ENCODE measurements around the gene BTBD19.
"Not testable (repeated sequence)": the region's sequence is repeated elsewhere in the genome, so short reads cannot be mapped to it uniquely, and the experiment has no call there.

The BTBD19 gene, protein sequence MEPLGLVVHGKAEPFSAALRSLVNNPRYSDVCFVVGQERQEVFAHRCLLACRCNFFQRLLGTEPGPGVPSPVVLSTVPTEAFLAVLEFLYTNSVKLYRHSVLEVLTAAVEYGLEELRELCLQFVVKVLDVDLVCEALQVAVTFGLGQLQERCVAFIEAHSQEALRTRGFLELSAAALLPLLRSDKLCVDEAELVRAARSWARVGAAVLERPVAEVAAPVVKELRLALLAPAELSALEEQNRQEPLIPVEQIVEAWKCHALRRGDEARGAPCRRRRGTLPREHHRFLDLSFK
- 22.5 to 133 reads per million in 2 donors for total RNA-seq

DNA sequence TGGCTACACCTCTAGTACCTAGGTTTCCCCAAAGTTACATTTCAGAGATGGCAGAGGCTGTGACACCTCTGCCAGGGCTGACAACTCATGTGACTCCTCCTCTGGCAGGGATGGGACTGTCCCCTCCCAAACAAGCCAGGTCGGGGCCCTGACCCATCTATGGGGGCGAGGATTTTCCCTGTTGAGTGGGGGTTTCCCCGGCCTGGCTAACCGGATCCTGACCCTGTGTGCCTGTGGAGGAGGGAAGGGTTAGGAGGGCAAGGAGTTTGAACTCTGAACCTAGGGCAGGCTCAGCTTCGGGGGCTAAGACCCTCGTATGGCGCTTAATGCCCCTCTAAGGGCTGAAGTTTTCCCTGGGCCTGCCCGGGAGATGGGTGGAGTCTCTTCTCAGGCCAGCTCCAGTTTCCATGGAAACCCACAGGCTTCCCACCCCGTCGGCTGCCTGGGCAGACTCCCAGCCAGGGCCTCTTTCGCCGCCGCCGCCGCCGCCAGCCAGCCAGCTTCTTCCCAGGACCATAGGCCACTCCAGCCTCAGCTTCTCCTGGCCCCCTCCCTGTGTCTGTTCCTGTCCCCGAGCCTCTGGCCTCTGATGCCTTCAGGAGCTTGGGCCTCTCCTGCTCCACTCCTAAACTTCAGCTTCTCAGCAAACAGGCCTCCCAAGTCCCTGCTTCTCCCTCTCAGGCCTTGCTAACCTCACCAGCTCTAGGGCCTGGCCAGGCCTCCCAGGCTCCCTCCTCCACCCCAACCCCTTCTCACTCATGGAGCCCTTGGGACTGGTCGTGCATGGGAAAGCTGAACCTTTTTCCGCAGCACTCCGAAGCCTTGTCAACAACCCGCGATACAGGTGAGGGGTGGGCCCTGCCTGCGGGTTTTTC is at the start of gene BTBD19:
Gene BTBD19 (plus strand): TSS at position 461 of the 875 bp plus-strand sequence. CDS start 298 bp downstream, at position 759.
- peak; percentile 62 for DNase-seq

DNA sequence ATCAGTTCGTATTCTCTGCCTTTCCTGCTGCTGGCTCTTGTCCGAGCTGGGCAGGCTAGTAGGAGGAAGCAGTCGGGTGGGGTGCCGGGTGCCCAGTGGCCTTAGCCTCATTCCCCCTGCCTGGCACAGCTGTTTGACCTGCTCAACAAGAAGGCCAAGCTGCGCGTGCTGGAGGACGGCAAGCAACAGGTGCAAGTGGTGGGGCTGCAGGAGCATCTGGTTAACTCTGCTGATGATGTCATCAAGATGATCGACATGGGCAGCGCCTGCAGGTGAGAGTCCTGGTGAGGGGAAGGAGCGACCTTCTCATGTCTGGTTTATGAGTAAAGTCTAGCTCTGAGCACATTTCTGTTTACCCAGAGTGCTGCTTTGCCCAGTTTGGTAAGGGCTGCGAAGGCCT is 49.2 kb upstream of the BTBD19 start:
- no peak for DNase-seq

DNA sequence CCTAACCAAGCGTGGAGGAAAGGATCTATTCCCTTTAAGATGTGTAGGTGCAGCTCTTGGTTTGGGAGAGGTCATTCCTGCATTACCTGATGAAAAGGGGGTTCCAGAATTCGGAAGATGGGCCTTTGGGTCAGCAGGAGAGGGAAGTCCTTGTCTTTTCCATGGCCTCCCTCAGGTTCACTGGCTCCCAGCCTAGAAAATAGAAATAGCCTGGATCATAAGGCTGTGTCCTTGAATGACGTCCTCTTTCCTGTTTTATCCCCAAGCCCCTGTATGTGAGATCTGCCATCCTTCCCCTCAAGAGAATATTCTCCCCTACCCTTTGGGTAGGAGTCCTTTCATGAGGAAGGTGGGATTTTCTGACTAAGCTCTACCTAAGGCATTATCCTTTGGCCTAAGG is 47.4 kb upstream of the BTBD19 start:
- DNase-seq: no peak

DNA sequence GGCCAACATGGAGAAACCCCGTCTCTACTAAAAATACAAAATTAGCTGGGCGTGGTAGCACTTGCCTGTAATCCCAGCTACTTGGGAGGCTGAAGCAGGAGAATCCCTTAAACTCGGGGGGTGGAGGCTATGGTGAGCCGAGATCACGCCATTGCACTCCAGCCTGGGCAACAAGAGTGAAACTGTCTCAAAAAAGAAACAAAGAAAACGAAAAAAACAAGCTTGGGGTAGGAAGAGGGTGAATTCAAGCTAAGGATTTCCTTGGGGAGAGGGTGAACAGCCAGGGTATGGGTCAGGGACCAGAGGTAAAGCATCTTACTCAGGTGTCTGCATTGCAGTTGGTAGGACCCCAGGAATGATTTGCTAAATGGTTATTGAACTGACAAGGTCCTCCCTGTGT is 41.9 kb upstream of the BTBD19 start:
- not testable (repeated sequence) for DNase-seq

DNA sequence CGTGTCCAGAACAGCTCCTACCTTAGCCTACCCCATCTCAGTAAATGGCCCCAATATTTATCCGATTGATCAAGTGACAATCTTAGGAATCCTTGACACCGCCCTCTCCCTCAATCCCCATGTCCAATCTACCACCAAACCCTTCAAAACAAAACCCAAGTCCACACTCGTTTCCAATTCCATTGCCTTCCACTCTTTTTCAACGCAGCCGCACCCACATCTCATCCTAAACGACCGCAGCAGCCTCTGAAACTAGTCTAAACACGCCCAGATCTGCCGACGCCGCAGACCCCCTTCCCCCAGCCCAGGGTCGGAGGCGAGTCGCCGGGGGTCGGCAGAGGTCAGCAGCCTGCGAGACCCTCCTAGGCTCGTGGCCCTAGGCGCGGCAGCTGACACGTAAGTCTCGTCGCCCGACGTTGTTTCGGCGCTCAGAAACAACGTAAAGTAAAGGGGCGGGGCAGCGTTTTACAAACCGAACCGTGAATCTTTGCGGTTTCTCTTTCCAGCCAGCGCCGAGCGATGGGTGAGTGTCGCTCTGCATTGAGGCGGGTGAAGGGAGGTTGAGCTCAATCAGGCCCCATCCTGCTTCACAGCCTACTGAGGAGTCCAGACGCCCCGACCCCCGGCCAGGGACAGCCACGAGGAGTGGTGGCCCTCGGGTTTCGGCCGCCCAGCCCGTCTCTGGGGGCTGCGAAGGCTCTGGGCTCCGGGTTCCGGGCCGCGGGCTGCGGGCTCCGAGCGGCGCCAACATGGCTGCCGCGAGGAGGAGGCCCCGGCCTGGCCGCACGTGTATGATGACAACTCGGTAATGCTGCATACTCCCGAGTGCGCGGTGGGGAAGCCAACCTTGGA is 33.0 kb upstream of the BTBD19 start, which contains the start of gene RPS8:
Gene RPS8 (plus strand): TSS at position 463 of the 852 bp plus-strand sequence. CDS start 57 bp downstream, at position 520.
- DNase-seq: peak; percentile 82

DNA sequence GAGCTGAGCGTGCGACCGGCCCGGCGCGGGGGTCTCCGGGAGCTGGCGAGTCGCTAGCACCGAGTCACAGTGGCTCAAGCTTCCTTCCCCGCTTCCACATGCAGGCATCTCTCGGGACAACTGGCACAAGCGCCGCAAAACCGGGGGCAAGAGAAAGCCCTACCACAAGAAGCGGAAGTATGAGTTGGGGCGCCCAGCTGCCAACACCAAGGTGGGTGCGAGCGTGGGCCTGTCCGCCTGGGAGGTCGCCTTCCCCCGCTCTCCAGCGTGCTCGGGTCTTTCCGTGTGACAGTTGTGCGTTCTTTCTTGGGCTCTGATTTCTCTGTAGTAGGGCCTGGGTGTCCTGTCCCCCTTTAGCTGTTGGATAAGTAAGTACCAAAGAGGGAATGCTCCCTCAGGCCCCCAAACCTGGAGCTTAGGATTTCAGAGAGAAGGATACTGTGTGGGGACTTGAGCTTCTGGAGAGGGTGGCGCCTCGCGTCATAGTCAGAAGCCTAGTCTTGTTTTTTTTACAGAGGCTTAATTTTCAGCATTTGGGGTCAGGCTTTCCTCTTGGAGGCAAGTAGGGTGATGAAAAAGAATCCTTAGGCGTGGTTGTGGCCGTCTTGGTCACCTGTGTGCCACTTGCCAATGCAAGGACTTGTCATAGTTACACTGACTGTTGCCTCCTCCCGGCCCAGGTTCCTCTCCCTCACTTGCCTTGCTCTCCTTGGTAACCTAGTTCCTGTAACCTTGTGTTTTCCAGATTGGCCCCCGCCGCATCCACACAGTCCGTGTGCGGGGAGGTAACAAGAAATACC is 32.2 kb upstream of the BTBD19 start:
- no peak for DNase-seq

DNA sequence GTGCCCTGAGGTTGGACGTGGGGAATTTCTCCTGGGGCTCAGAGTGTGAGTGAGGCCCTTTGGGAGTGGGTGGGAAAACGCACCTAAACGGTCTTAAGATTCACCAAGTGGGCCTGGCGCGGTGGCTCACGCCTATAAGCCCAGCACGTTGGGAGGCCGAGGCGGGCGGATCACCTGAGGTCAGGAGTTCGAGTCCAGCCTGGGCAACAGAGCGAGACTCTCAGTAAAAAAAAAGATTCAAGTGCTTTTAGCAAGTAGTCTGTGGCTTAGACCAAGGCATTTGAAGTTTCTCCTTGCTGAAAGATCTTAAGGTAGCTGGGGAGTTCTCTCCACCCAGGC is 31.6 kb upstream of the BTBD19 start:
- no peak for DNase-seq

DNA sequence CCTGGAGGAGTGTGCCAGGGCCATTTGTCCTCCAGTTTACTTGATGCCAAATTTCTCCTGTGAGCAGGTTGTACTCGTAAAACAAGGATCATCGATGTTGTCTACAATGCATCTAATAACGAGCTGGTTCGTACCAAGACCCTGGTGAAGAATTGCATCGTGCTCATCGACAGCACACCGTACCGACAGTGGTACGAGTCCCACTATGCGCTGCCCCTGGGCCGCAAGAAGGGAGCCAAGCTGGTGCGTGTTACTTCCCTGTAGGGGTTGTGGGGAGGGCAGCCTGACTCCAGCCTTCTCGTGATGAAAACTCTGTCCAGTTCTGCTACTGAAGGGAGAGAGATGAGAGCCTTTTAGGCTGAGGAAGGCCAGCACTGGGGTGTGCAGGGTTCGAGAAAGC is 30.8 kb upstream of the BTBD19 start:
- no peak for DNase-seq

DNA sequence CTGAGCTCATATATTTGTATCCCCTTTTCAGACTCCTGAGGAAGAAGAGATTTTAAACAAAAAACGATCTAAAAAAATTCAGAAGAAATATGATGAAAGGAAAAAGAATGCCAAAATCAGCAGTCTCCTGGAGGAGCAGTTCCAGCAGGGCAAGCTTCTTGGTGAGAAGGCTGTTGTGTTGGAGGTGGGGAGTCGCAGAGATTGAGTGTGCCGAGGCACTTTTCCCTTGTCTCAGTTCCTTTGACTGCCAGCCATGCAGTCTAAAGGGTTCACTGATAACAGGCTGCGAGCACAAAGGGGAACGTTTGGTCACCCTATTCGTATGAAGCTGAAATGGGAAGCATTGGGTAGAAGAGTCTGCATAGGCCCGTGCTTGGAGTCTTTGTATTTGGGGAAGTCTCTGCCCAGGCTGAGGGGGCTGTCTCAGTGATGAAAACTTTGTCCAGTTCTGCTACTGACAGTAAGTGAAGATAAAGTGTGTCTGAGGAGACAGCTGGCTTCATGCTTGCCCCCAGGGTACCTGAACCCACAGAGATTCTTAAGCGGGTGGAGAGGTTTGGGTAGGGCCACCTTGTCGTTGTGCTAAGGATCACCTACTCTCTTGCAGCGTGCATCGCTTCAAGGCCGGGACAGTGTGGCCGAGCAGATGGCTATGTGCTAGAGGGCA is 30.2 kb upstream of the BTBD19 start:
- DNase-seq: no peak

DNA sequence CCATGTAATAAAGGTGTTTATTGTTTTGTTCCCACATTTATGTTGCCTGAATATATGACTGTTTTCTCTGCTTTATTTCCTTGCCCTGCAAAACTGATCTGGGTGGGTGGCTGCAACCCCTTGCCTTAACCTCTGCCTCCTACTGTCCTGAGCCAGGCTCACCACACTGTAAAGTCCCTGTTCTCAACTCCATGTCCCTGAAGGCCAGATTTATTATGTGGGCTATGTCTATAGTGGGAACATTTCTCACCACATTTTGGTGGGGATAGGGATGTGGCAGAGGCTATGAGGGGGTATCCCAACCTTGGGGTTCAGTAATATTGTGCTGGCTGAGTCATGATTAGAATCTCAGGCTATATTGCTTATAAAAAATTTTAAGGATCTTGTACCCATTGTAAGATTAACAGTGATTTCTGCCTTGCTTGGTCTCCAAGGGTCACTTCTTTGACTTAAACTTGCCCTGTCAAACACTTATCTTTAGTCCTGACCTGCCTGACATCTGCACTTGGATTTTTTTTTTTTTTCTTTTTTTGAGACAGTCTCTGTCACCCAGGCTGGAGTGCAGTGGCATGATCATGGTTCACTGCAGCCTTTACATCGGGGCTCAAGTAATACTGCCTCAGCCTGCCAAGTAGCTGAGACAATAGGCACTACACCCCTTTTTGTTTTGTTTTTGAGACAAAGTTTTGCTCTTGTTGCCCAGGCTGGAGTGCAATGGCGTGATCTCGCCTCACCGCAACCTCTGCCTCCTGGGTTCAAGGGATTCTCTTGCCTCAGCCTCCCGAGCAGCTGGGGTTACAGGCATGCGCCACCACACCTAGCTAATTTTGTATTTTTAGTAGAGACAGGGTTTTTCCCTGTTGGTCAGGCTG is 29.4 kb upstream of the BTBD19 start:
- DNase-seq: no peak

DNA sequence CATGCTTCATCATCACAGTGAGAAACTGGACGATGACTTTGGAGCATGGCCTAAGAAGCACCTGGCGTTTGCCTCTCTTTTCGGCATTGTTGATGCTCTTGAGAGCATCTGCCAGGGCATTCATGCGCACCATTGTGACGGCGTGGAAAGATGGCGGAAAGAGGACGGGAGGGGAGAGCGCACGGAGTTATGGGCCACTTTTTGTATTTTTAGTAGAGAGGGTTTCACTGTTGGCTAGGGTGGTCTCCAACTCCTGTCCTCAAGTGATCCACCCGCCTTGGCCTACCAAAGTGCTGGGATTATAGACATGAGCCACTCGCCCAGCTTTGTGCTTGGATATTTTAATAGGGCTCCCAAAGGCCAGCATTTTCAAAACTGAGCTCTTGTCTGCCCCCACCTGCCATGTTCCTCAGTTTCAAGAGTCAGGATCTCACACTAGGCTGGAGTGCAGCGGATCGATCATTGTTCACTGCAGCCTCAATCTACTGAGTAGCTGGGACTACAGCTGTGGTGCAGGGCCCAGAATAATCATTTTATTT is 27.7 kb upstream of the BTBD19 start:
- DNase-seq: no peak

DNA sequence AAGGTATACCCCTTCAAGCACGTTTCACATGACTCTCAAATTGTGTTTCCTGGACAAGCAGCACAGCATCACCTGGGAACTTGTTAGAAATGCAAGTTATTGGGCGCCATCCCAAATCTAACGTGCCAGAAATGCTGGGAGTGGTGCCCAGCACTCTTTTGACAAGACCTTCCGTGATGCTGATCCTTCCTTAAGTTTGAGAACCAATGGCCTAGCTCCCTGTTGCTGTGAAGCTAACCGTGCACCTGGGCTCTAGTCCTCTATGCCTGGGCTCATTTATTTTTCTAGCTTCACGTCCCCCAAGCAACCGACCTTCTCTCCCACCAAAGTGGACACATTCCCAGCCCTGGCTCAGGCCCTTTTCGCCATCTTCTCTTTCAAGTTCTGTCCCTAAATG is 24.6 kb upstream of the BTBD19 start:
- DNase-seq: no peak

DNA sequence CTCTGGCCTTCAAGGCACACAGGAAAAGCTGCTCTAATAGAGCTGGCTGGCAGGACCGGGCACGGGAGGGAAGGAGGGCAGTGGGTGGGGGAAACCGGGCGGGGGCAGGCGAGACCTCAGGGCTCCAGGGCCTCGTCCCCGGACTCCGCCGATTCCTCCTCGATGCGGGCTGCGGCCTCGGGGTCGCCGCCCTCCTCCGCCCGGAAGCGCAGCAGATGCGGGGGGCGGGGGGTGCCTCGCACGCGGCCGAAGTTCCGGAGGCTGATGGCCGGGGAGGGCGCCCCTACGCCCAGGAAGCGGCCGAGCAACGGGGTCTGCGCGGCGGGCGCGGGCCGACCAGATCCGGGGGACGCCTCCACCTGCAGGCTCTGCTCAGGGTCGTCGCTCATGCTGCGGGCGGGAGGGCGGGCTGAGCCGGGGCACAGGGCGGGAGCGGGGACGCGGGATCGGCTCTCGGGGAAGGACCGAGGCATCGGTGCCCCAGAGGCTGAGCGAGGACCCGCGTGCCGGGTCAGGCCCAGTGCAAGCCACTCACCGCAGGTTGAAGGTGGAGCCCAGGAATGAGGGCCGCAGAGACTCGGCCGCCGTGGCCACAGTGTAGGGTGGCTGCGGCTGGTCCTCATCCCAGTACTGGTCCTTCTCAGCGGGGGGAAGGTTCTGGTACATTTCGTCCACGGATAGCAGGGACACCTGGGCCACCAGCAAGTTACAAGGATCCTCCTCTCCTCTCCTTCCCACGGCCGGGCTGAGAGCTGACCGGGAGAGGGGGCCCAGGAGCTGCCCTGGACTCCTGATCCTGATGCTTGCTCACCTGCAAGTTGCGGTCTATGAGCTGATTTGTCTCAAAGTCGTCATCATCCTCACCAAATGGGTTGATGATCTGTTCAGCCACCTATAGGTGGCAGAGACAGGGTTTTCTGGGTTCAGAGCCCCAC is 24.0 kb upstream of the BTBD19 start:
- peak; percentile 25 for DNase-seq

DNA sequence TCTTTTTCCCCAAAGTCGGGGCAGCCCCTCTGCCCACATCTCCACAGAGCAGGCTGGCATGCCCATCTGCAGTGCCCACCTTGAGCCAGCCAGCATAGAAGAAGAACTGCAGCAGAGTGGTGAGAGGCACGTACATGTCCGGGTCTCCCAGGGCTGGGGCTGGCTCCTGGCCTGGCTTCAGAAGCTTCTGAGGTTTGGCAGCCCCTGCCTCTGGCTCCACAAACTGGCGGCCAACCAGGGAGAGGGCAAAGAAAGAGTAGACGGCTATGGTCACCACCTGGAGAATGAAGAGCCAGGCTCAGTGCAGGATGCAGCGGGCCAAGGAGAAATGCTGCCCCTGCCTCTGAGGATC is 23.3 kb upstream of the BTBD19 start:
- no peak for DNase-seq

DNA sequence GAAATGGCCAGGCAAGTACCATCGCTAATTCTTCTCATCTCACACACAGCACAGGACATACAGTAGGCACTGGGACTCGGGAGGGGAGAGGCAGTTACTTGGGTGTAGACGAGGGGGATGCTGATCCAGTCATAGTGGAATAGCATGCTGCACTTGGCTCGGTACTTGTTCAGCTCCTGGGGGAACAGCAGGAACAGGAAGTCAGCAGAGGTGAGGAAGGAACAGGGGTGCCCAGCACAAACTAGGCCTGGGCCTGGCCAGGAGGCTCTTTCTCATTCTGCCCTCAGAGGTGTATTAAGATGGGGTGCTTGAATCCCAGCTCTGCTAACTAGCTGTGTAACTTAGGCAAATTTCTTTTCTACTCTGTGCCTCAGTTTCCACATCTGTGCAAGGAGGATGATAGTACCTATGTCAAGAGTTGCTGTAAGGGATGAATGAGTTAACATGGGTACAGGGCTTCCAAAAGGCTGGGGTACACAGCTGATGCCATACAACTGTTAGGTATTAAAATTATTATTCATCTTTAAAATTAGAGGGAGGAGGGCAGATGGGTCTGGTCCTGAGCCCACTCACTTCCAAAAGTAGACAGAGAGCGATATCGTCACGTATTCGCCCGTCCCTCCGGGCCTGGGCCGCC is 22.7 kb upstream of the BTBD19 start:
- no peak for DNase-seq

DNA sequence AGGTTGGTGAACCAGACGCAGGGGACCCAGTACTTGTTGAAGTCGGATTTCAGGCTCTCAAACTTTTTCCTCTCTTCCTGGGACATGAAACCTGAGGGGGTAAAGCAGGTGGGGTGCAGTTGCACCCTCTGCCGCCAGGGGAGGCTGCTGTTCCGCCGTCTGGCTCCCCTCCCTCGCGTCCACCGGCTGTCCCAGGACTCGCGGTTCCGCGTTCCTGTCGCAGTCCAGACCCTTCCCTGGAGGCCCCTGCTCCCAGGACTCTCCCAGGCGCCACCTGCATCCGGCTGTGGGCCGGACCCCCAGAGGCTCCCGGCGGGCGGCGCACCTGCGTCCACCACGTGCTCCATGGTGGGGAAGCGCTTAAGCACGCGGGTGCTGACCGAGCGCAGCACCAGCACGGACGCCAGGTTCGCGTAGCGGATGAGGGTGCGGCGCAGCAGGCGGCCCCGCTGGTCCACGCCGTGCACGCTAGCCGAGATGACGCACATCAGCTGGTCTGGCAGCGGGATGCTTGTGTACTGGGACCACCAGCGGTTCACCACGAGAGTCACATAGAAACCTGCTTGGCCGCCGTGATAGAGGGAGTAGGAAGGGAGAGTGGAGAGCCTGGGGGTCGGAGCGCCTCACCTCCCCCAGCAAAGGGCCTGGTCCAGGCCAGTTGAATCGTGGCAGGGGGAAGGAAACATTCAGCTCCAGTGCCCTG is 22.0 kb upstream of the BTBD19 start:
- DNase-seq: peak; percentile 76

DNA sequence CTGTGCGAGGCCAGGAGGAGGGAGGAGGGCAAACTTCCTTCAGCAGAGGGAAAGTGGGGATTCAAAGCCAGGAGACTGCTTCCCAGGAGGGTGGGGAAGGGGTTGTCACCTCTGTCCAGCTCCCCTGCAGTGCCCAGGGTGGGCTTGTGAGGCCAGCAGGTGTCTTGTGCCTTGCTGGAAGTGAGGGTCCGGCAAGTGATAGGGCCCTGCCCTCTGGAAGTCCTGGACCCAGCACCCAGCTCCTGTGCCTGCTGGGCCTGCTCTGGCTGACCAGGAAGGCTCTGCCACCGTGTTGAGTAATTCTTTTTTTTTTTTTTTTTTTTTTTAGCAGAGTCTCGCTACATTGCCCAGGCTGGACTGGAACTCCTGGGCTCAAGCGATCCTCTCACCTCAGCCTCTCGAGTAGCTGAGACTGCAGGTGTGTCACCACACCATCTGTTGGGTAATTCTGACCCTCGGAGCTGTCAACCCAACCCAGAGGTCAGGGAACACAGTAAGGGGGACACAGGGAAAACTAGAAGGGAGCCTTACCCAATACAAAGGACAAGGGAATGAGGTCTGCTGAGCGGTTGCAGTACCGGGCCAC is 21.4 kb upstream of the BTBD19 start:
- no peak for DNase-seq

DNA sequence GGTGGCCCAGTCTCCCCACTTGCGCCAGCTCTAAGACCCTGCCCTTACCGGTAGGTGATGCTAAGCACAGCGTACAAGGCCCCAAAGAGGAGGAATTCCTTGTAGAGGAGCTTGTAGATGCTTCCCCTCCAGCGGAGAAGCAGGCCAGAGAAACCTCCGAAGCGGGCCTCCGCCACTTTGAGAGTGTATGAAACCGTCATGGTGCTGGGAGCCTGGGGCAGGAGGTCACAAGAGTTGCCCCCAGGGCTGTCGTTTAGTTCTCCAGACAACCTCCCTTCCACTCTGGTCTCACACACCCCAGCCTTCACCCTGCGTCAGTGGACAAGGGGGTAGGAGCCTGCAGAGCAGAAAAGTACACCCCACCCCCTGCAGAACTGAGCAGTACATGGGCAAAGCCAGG is 20.8 kb upstream of the BTBD19 start:
- DNase-seq: no peak
